Activated CD4-positive, alpha-beta T cell treated with anti-CD3 and anti-CD28 coated beads, Interleukin-2, Interleukin-4, amounts not matched to agents 100 ng/mL and 50 ng/mL, durations not matched to agents 16 hours and 8 hours (primary cell): ENCODE results near the gene CHGA.

Experiments
- DNase-seq: peaks from one replicate; pipeline ENCODE4 v3.0.0-alpha.2; 2020; ENCODE audit warnings: low spot score

Gene CHGA

DNA sequence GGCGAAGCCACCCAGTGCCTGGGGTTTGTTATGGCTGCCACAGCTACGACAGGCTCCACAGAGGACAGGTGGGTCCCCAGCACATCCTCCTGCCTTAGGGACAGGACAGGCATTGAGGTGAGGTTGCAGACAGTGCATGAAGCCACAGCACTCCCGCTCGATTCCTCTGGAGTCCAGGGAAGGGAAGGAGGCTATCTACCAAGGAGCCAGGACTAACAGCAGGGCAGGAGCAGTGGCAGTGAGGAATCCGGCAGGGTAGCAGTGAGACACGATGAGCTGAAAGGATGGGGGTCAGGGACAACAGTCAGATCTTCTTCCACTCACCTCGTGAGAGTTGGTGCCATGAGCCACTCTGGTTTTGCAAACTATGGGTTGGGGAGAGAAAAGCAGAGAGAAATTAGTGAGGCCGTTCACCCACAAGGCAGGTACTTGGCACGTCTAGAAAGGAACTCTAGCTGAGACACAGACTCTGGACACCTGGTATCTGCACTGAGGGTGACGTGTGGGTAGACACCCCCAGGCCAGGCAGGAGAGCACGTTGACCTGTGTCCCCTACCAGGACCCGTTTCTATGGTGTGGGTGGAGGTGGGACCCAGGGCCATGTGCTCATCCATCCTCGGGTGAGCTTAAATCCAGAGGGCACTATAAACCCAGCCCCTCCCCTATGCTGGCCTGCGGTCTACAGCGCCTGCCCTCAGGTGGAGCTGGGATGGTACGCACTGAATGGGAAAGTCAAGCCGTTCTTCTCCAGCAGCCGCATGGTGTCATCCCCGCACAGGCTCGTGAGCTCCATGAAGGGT, 39.3 kb downstream of the CHGA start:
- DNase-seq = no peak

DNA sequence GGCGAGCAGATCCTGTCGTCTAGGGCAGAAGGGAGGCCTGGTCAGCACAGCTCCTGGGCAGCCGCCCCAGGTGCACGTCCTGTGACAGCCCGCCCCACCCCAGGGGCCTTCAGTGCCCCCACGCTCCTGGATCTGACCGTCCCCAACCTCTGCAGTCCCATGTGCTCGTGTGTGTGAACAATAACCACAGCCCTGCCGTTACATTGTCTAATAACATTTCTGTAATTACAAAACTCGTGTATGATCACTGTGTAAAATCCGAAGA, 39.8 kb downstream of the CHGA start:
- no peak for DNase-seq

DNA sequence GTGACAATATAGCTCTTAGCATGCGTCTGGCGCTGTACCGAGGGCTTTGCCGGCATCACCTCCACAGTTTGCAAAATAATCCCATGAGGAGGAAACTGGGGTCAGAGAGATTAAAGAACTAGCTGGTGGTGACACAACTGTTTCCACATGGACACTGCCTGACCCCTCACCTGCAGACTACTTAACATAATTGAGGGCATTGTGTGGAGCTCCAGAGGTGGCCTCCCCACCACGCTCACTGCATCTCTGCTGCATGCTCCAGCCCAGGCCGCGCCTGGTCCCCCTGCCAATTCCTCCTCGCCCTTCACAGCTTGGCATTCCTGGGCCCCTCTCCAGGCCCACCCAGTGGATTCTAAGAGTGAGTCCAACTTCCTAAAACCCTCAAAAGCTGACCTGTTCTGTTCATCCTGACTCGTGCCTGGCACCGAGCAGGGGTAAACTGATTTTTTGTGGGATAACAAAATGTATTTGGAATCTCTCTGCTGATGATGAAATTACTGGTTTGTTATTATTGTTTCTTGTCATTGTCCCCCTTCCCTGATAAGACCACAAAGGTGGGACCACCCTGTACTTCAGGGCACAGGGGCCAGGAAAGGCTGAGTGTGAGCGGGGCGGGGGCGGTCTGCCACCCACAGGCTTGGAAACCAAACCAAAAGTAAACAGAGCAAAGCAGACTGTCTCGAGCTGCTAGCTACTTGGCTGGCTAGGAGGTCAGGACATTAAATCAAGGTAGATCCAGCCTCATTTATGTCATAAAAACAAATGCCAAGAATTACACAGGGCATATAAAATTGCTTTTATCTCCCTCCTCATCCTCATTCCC, 40.6 kb downstream of the CHGA start:
- DNase-seq = no peak

DNA sequence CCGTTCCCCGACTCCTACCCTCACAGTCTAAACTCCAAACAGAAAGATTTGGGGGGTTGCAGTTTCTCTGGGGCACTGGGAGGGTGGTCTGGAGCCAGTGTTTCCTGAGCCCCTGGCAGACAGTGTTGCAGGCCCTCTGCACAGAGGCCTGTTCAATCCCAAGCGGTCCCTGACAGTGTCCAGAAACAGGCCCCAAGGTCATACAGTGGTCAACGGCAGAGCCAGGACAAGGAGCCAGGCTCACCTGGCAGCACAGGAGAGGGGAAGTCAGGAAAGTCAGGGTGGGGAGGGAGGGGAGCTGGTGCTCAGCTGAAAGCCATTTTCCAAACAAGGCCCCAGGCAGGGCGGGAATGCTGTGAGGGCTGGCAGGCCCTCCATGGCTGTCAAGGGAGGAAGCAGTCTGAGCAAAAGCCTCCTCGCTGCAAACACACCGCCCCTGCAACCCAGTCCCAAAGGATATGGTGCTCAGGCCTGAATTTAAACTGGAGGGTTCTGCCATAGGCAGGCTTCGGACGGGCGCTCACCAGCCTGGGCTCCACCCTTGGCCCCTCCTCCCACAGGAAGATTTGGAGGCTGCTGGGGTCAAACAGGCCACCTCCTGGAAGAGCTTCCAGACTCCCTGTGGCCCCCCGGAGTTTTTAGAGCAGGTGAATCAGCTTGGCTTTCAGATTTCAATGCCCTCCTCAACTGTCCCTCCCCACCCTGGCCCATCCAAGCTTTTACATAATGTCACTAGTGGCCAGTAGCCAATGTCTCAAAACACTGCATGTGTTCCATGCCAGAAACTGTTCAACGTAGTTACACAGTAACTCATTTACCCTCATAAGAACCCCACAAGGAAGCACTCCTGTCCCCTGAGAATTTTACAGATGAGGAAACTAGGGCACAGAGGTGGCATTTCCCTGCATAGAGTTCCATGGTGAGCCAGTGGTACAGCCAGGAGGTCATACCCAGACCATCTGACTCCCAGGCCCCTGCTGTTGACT, 41.5 kb downstream of the CHGA start:
- DNase-seq = no peak

DNA sequence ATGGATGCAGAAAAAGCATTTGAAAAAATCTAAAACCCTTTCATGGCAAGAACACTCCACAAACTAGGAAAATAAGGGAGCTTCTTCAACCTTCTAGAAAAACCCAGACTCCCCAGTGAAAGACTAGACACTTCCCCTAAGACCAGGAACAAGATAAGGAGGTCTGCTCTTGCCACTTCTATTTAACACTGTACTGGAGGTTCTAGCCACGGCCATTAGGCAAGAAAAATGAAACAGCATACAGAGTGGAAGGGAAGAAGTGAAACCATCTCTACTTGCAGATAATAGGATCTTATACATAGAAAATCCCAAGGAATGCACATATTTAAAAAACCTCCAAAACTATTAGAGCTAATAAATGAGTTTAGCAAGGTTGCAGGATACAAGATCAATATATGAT, 42.3 kb downstream of the CHGA start:
- no peak for DNase-seq

DNA sequence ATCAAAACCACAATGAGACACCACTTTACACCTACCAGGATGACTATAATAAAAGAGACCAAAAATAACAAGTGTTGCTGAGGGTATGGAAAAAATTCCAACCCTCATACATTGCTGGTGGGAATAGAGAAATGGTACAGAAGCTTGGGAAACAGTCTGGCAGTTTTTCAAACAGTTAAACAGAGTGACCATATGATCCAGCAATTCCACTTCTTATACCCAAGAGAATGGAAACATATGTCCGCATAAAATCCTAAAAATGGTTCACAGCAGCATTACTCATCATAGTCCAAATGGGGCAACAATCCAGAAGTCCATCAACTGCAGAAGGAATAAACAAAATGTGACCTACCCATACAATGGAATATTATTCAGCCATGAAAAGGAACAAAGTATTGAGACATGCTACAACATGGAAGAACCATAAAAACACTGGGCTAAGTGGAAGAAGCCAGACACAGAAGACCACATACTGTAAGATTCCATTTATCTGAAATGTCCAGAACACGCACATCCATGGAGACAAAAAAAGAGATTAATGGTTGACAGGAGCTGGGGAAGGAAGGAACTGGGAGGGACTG, 44.5 kb downstream of the CHGA start:
- DNase-seq = no peak

DNA sequence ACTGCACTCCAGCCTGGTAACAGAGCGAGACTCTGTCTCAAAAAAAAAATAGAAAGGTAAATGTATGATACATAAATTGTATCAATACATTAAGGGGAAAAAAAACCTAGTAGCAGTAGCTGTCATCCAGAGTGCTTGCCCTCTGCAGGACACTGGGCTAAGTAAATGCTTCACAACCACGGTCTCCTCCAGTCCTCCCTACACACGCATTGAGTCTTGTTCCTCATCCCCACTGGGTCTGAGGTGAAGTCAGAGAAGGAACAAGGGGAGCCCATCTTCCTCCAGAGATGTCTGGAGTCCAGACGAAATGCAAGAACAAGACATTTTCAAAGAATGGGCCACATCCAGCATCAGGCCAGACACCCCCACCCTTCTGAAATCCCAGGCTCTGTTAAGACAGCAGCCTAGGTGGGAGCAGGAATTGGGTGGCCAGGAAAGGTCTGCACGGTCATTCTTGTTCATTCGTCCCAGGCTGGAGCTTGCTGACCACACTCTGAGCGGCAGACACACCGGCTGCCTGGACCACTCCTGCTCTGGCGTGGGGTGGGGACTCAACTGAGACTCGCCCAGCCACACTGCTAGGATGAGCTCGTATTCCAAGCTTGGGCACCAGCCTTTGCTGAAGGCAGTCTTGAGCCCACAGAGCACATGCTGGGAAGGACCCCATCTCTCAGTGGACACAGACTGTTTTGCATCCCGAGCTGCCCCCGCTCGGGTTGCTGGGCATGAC, 45.5 kb downstream of the CHGA start:
- no peak for DNase-seq

DNA sequence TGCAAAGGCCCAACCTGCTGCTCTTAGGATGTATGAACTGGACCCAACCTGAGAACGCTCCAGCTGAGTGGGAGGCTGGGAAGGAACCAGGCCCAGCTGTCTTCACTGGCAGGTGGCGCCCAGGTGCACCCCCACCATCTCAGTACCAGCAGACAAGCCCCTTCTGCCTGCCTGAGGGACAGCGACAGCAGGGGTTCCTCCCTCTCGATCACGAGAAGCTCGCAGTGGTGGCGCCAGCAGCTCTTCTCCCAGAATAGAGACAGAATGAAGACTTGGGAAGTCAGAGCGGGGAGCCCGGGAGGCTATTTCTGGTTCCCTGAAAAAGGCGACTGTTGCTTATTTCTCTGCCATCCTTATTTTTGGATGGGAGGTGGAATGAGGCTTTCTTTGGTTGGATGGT, 46.5 kb downstream of the CHGA start:
- no peak for DNase-seq

DNA sequence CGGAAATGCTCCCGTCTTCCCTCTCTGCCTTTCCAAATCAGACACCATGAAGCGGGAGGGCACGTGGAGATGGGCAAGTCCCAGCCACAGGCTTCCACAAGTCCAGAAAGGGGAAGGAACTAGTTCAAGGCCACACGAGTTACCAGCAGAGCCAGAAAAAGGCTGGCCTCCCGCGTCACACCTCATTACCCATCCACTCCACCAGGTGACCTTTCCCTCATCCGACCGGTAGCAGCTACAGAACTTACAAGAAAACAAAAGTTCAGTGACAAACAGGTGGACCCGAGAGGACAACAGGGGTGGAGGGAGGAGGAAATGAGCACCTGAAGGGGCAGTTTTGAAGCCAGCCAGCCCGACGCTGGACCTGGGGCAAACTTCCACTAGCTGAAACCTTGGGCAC, 46.9 kb downstream of the CHGA start:
- no peak for DNase-seq

DNA sequence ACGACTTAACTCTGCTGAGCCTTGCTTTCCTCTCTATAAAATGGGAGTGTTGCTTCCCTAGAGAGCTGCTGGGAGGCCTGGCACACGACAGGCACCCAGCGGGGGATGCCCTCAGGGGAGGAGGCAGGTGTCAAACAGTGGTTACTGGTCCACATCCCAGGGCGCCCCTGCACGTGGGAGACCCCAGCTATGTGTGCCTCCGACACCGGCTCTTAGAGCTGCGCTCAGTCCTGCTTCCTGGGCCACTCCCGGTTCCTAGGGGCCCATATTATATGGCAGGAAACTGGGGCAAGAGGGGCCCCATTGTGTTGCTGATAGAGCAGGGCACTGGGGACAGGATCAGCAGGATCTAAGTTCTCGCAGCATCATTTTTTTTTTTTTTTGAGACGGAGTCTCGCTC, 47.3 kb downstream of the CHGA start:
- no peak for DNase-seq

DNA sequence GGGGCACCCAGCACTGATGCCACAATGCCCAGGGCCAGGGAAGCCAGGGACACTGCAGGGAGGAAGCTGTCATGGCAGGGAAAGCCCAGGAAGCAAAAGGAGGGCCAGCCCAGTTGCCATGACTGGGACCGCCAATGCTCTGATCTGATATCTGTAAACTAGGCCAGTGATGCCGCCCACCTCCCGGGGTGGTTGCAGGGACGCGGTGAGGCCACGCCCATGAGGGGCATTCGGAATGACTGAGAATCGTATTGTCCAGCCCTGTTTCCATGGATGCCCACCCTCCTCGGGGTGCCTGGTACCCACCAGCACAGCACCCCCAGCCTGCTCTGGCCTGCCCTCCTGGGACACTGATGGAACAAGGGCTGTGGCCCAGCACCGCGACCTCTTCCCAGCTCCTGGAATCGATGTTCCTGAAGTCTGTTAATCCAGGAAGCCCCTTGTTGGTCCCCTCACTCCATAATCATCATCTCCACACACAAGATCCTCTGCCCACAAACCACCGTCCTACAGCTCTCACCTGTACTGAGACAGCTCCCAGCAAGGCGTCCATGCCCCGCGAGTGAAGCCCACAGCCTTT, 48.7 kb downstream of the CHGA start:
- no peak for DNase-seq

DNA sequence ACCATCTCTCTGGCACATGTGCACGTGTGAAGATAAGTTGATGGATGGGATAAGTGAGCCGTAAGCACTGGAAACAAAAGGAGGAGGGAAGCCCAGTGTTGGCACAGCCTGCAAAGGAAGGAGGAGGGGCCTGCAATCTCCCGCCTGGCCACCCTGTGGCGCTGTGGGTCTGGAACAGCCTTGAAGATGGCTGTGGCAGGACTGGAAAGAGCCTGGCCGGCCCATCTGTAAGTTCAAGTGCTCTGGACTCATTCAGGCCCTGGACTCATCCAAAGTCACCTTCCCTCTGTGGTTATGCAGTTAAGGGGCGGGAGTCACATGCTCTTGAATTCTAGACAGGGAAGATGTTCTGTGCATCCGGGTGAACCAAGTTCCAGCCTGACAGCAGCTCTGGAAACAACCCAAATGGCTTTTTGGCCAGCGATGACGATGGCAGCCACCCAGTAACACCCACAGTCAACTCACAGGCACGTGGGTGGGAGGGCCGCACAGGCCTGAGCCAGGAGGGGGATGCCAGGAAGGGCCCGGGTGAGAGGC, 50.4 kb downstream of the CHGA start:
- DNase-seq = no peak

DNA sequence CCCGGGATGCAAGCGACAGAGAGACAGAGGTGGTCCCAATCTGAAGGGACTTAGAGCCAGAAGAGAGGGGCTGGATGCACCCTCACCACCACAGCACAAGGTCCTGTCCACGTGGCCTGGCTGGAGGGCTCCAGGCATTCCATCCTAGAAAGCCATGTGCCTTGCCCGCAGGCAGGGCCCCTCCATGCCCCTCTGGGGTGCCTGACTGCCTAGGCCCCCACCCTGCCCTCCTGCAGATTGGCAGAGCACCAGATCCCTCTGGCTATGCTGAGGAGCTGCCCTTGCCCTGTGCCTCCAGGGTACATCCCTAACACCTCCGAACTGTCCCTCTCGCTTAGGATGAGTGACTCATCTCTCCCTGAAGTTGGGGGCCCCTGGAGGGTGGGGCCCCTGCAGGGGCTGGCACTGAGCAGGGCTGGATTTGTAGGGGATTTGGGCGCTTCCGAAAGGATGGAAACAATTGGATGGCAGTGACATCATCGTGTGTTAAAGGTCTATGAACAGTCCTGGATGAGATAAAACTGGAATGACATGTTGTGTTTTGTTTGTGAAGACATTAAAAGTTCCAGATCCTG, 50.9 kb downstream of the CHGA start:
- no peak for DNase-seq

DNA sequence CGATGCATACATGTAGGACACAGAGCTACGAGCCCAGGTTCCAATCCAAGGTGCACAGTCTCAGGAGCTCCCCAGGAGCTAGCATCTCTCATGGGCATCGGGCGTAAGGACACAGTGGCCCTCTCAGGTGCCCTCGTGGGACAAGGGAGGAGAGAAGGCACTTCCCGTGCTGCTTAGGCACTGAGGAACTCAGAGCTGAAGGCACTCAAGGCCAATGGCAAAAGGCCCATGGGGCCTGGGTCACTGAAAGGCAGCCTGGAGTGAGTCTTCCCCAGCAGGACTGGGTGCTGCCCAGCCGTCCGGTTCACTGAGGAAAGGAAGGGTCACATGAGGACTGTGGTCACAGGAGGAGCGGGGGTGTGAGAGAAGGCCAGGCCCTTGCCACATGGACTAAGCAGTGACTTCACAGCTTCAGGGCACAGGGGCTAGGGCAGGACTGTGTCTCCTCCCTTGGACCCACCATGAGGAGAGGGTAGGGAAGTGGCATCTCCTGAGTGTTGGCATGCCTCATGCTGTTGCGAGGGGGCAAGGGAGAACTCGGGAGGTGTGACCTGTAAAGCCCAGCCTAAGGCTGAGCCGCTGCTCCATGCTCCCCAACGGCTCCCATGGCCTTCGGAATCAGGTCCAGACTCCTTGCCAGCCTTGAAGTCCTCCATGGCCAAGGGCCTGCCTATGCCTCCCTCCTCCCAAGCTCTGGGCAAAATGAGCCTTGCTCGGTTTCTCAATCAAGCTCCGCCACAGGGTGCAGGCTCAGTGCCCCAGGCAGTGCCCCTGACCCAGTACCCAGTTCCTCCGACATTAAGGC, 51.8 kb downstream of the CHGA start:
- no peak for DNase-seq

DNA sequence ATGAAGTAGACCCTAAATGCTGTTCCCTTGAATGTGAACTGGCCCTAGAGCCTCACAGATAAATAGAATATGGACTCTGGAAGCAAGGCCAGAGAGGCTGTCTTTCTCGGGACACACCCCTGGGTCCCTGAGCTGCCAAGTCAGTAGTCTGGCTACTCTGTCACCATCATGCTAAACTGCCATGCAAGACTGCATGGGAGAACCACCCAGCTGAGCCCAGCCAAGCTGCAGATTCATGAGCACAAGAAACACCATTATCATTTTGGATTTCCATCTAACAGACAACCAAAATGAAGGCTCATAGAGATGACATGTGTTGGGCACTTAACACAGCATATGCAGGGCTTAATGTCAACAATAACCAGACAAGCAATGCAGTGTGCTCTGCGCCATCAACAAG, 53.3 kb downstream of the CHGA start:
- no peak for DNase-seq

DNA sequence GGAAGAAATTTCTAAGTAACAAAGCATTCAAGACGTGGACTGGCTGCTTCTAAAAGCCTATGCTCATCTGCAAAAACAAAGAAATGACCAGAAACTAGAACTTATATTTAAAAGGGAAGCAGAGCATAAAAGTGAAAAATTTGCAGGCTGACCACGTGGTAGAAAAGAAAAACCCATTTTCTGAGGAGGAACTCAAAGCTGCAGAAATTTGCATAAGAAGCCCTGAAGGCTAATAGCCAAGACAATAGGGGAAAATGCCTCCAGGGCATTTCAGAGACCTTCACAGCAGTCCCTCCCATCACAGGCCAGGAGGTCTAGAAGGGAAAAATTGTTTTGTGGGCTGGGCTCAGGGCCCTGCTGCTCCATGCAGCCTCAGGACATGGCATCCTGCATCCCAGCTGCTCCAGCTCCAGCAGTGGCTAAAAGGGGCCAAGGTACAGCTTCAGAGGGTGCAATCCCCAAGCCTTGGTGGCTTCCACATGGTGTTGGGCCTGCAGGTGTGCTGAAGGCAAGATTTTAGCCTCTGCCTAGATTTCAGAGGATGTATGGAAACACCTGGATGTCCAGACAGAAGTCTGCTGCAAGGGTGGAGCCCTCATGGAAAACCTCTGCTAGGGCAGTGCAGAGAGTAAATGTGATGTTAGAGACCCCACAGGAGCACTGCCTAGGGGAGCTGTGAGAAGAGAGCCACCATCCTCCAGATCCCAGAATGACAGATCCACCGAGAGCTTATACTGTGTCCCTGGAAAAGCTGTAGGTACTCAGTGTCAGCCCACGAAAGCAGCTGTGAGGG, 55.5 kb downstream of the CHGA start:
- DNase-seq = no peak

DNA sequence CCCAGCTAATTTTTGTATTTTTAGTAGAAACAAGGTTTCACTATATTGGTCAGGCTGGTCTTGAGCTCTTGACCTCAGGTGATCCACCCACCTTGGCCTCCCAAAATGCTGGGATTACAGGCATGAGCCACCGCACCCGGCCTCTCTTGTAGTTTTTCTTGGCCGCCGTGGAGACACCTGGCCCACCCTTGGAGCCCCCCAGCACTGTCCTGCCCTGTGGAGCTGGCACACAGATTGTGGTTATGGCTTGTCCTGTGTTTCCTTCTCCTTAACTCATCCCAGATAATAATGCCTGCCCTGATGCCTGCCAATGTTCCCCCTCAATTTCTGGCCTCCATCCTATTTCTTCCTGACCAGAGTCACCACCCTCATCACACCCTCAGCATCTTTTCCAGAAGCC, 57.9 kb downstream of the CHGA start:
- no peak for DNase-seq

DNA sequence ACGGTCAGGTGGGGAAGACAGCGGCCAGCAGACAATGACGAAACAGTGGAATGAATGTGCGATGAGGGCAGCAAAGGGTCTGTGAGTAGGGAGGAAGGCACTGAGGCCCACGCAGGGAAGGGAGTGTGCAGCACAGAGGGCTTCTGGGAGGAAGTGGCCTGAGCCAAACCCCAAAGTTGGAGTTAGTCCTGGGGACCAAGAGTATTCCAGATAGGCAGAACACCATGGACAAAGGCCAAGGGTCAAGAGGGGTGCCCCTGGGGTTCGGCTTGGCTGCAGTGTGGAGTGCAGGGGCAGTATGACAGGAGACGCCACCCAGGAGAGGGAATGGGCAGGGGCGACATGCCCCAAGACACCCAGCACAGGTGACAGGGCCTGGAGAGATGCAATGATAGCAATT, 58.8 kb downstream of the CHGA start:
- DNase-seq = no peak

DNA sequence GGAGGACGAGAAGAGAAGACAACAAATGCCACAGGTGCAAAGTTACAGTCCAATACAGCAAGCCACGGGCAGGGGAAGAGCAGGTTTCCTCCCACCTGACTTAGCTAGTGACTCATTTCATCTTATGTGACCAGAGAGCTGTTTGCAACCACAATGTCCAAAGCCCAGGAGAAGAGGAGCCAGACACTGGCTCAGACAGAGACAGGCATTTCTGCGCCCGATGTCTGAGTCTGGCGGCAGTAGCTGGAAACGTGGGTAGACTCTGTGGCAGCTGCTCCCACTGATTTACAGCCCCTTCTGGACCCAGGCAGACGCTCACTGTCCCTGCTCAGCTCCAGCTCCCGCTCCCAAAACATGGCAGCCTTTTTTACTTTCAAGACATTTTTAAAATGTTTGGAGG, 60.0 kb downstream of the CHGA start:
- DNase-seq = no peak
